Stimulated activated CD4-positive, alpha-beta T cell treated with anti-CD3 and anti-CD28 coated beads, TNF-alpha, amount 100 ng/mL, for 24 hours (primary cell): ENCODE results near the gene SAMM50.

ENCODE experiments used
- DNase-seq, 3 experiments: peaks; one replicate each; pipeline ENCODE4 v3.0.0-alpha.2; 2020; ENCODE audit warnings: low read depth in 3 of 3

Gene SAMM50

GRCh38 chr22:43976861-43977795 lies 21.9 kb downstream of the SAMM50 start:
- DNase-seq = no peak

DNA sequence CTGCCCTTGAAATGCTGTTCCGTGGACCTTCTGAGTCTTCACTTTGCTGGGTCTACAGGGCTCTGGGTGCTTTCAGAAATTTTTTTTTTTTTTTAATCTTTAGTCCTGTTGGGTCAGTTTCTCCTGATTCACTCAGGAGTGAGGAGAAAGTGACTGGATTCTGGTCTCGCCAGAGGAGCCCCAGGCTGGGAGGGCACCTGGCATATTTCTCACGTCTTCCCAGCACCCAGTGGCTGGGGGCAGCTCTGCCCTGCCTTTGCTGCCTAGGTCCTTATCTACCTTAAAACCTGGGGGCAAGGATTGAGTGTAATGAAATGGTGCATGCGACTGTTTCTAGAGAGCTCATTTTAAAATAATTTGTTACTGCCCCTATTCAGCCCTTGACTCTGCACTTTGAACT lies 23.3 kb downstream of the SAMM50 start:
- DNase-seq = no peak

- no peak for DNase-seq
Observed at GRCh38 chr22:43980579-43980978, 25.3 kb downstream of the SAMM50 start.

DNA sequence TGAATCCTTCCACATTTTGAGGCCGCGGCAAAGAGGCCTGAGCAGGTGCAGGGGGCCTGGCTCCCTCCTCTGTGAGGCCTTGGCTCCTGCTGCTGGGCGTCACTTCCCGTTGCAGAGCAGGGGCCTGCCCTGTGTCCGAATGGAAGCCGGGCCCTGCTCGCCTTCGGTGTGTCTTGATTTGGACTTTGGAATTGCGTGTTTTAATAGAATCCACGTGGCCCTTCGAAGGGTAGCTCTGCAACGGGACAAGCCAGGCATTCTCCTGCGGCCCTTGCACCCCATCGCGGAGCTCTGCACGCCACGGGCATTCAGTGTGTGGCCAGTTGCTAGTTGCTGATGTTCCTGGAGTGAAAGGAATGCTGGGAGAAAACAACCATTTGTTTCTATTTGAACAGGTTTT lies 25.8 kb downstream of the SAMM50 start:
- DNase-seq = no peak

DNA sequence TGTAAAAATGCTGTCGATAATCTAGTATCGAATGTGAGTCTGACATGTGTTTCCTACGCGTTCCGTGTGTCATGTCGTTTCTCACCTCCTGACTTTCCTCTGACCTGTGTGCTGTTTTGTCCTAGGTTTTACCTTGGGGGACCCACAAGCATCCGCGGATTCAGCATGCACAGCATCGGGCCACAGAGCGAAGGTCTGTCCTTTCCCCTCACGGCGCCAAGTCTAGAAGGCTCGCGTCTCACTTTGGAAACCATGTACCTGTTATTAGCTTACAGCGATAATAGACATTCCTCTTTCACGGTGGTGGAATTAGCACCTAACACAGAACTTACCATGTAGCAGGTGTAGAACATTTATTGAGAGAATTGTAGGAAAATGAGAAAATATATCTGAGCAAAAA lies 28.6 kb downstream of the SAMM50 start:
- DNase-seq = no peak

DNA sequence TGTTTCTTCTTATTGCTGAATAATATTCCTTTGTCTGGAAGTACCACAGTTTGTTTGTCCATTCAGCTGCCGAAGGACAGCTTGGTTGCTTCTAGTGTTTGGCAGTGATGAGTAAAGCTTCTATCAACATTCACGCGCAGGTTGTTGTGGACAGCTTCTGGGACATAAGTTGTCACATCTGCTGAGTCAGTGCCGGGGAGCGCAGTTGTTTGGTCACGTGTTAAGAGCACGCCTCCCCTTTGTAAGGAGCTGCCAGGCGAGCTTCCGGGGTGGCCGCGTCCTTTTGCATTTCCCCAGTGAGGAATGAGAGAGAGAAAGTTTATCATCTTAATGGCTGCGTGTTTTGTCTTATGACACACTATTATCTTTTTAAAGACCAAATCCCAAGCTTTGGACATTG lies 30.3 kb downstream of the SAMM50 start:
- DNase-seq = no peak

- no peak for DNase-seq
Observed at GRCh38 chr22:43988116-43988820, 33.0 kb downstream of the SAMM50 start.

- no peak for DNase-seq
Observed at GRCh38 chr22:43988960-43989359, 33.7 kb downstream of the SAMM50 start.

GRCh38 chr22:43990044-43990443 lies 34.8 kb downstream of the SAMM50 start:
- no peak for DNase-seq

DNA sequence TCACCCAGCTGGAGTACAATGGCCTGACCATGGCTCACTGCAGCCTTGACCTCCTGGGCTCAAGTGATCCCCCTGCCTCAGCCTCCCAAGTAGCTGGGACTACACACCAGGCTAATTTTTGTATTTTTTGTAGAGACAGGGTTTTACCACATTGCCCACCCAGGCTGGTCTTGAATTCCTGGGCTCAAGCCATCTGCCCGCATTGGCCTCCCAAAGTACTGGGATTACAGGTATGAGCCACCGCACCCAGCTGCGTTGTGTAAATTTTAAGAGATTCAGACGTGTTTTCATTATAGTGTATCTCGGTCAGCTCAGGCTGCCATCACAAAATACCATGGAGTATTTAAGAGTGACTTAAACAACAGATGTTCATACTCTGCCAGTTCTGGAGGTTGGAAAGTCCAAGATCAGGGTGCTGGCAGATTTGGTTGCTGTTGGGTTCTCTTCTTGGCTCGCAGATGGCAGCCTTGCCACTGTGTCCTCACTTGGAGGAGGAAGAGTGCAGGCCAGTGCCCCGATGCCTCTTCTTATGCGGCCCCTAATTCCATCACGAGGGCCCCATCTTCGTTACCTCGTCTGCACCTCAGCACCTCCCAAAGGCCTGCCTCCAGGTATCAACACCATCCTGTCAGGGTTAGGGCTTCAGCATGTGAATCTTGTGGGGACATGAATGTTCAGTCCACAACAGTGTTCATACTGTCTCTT lies 36.2 kb downstream of the SAMM50 start:
- no peak for DNase-seq

DNA sequence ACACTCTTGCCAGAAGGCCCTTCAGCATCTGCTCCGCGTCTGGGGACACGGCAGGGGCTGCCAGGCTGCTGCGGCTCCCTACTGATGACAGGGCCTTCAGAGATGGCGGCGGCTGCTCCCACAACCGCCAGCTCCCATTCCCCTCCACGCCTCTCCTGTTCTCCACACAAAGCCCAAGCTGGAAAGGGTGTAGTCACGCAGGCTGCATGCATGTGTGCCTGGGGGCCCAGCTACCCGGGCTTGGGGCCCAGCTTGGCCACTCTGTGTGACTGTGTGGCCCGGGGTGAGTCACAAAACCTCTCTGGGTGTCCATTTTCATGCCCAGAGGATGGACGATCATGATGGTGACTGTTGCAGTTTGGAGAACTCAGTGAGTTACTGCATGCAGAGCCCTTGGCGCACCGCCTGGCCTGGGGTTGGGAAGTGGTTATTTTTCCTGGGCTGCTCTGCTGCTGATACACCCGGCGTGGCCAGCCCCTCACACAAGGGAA lies 37.1 kb downstream of the SAMM50 start:
- DNase-seq = no peak

DNA sequence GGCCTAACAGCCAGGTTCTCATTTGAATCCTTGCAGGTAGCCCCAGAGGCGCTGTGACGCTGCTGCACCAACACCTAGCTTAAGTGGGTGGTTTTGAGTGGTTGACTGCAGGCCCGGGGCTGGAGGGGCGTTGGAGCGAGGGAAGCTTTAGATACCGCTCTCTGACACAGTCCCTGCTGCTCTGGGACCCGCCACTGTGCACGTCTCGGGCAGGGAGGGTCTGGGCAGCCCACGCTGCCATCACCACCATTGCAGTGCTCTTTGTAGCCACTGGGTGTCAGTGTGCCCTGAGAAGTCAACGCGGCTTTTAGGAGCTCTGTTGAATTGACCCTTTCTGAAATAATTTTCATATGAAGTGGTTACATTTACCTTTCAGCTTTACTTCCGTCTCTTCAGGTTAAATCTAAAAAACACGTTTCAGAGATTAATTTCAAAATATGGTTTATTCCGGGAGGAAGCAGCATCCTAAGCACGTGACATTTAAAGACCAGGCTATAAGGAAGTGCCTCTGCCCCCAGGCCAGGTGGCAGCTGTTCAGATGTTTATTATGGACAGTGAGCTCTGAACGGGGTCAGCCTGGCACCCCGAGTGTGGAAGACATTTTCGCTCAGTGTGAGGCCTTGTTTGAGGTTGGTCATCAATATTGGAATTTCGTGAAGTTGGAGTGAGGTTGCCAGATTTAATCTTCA lies 38.0 kb downstream of the SAMM50 start:
- peak; percentile 20 to 55 (median 33) for DNase-seq

DNA sequence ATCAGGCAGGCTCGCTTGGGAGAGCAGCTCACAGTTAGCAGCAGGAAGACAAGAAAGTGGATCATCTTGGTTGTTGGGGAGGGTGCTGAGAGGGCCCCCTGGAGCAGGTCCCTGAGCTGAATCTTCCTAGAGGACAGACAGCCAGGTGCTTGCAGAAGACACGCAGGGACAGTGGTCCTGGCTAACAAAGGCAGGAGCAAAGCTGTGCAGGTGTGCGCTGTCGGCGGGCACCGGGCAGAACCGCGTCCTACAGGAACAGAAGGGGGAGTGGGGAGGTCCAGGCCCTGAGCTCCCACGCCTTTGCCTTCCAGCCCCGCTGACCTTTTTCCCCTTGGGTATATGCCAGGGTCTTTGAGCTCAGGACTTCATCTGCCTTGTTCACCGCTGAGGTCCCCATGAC lies 38.8 kb downstream of the SAMM50 start:
- DNase-seq = no peak

DNA sequence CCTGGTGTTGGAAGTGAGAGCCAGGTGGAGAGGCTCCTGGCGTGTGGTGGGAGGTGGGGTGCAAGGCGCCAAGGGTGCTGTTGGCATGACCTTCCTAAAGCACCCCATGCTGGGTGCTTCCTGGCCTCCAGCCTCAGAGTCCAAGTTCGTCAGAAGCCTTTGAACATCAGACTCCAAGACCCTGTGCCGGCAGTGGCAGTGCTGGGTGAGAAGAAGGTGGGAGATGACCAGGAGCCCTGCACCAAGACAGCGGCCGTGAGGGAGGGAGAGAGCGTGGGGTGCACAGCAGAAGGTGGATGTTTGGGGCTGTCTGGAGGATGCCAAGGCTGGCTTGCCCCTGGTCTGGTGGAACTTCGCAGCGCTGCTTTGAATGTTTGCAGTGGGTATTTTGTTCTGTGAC lies 39.2 kb downstream of the SAMM50 start:
- DNase-seq = no peak

DNA sequence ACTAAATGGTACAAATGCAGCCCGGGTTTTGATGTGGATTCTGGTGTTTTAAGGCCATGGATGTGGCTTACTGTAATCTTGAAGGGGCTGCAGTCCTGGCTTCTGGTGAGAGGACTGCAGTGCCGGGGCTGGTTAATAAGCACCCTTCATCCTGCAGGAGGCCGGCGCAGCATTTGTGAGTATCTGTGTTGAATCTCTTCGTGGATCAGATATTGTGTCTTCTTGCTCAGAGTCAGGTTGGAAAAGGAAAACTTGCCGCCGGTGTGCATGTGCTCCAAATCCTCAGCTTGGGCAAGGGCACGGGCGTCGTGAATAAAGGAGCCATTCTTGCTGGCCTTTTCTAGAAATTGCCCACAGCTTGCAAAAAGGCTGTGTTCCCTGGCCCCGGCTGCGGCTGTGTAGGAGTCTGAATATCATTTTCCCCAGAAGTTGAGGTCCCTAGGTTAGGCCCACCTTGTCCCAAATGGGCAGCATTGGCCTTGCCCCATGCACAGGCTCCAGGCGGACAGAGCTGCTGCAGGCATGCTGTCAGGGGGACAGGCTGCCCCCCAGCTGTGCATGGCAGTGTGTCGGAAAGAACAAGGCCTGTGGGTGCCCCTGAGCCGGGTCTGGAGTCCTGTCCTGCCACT lies 39.9 kb downstream of the SAMM50 start:
- DNase-seq = no peak

GRCh38 chr22:43995798-43996169 lies 40.5 kb downstream of the SAMM50 start:
- DNase-seq = no peak

DNA sequence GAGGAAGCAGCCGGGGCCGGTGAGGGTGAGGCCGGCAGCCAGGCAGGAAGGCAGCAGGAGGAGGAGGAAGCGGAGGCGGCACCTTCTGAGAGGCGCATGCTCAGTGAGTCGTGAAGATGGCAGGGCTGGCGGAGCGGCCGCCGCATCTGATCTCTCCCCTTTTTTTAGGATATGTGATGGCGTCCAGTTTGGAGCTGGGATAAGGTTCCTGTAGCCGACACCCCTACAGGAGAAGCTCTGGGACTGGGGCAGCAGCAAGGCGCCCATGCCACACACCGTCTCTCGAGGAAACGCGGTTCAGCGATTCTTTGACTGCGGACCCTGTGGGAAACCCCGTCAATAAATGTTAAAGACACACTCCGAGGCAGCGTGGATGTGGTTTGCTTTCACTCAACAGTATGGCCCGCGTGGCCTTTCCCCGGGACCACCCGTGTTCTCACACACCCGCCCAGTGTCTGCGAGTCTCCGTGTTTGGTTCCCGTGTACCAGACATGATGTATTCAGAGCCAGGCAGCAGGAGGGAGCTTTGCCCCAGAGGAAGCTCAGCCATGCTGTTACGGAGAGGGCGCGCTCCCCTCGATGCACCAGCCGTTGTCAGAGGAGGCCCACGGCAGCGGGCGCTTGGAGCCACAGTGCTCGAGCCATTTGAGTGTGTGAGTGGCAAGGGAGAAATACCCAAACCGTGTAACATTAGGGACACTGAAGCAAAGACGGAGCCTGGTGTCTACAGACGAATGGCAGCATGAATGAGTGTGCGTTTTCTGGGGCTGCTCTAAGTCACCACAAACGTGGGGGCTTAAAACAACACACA lies 41.1 kb downstream of the SAMM50 start:
- peak; percentile 52 to 65 (median 55) for DNase-seq

DNA sequence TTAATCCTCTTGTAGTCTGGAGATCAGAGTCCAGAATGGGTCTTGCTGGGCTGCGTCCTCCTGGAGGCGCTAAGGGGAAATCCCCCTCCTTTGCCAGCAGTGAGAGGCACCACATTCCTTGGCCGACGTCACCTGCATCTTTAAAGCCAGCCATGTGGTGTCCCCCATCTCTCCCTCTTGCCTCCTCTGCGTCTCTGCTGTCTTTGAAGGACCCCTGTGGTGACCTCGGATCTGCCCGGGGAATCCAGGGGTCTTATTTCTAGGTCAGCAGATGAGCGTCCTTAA lies 41.7 kb downstream of the SAMM50 start:
- DNase-seq = no peak

DNA sequence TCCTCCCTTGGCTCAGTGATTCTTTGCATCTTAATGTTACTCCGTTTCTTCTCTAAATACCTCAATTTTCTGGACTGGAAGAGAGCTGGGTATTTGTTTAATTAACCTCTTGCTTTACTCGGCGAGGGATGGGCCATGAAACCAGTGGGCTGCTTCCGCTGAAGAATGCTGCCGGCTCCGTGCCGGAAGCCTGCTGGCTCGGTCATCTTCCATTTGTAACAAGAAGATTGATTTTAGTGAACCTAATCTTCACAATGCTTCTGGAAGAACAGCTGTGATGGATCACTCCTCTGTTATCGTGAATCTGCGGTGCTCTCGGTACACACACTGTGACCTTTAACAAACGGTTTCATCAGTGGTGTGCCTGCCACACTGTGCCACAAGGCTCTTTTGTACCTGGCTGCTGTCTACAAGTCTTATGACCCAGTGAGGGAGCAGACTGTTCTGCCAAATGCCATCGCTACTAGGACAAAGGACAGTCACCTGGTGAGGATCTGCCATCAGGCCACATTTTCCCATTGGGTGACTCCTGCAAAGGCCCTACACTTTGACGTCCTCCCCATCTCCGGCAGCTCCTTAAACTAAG lies 43.5 kb downstream of the SAMM50 start:
- no peak for DNase-seq

DNA sequence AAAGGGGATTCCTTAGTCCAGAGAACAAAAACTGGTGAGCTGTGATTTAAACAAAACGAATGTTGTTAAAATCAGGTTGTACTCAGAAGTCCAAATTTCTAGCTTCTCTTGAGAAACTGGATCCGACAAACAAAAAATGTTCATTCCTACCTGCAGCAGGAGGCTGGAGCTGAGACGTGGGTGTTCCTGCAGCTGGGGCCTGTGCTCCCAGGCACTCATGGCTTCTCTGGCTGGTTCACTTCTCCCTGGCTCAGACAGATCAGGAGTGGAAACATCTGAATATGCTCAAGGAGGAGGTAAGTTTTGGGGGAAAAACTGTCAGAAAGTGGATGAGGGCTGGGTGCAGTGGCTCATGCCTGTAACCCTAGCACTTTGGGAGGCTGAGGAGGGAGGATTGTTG lies 44.1 kb downstream of the SAMM50 start:
- no peak for DNase-seq
